Stimulated activated CD8-positive, alpha-beta memory T cell treated with anti-CD3 and anti-CD28 coated beads, Interleukin-7, amount 100 ng/mL, for 24 hours (primary cell): Measurements from ENCODE around the gene YARS1.
A peak's percentile ranks its signal among the peaks of the same experiment; 100 is the strongest.

Experiments
- DNase-seq: peaks from one replicate; pipeline ENCODE4 v3.0.0-alpha.2; 2020; ENCODE audit warnings: low read depth

YARS1 gene

GRCh38 chr1:32817159-32817814 is at the start of gene YARS1, which contains the start of gene S100PBP:
Gene YARS1, minus strand, starts transcription at chr1:32817358. Its CDS starts 114 bp downstream, at chr1:32817244.
Gene S100PBP, plus strand, starts transcription at chr1:32817653. Its CDS starts 8,447 bp downstream, at chr1:32826100.
- DNase-seq, result peak; percentile 99

- DNase-seq, result no peak
These were observed 48.7 kb upstream of the YARS1 start for GRCh38 chr1:32865639-32866405.

- DNase-seq, result no peak
These were observed 47.3 kb upstream of the YARS1 start for GRCh38 chr1:32864375-32865019.

- no peak for DNase-seq
These were observed 46.7 kb upstream of the YARS1 start for GRCh38 chr1:32863881-32864245.

- DNase-seq, result no peak
These were observed 46.2 kb upstream of the YARS1 start for GRCh38 chr1:32863218-32863880.

- DNase-seq, result no peak
These were observed 44.9 kb upstream of the YARS1 start for GRCh38 chr1:32861904-32862695.

GRCh38 chr1:32860566-32860965 is 43.4 kb upstream of the YARS1 start:
- DNase-seq, result no peak

- DNase-seq, result no peak
These were observed 42.8 kb upstream of the YARS1 start for GRCh38 chr1:32859915-32860314.

- no peak for DNase-seq
These were observed 41.6 kb upstream of the YARS1 start for GRCh38 chr1:32858791-32859190.

- no peak for DNase-seq
These were observed 41.0 kb upstream of the YARS1 start for GRCh38 chr1:32858136-32858535.

GRCh38 chr1:32855861-32856617 is 38.9 kb upstream of the YARS1 start:
- DNase-seq, result no peak

- DNase-seq, result no peak
These were observed 31.4 kb upstream of the YARS1 start for GRCh38 chr1:32848354-32849063.

- DNase-seq, result no peak
These were observed 14.7 kb upstream of the YARS1 start for GRCh38 chr1:32831878-32832277.

- no peak for DNase-seq
These were observed 13.1 kb upstream of the YARS1 start for GRCh38 chr1:32830092-32830852.

GRCh38 chr1:32828341-32828740 is 11.2 kb upstream of the YARS1 start:
- no peak for DNase-seq

GRCh38 chr1:32825181-32825580 is 8.0 kb upstream of the YARS1 start:
- no peak for DNase-seq

GRCh38 chr1:32818804-32819541 is 1.8 kb upstream of the YARS1 start:
- no peak for DNase-seq
